HL-60 (cell line): ENCODE measurements around the gene HOXB8.

Experiments used
- DNase-seq, 2 experiments: peaks; one replicate each; pipeline ENCODE4 v3.0.0-alpha.2; 2010 to 2020; ENCODE audit warnings: low read depth in 1 of 2, low spot score in 1 of 2
- H3K27ac ChIP-seq: fragments of 250-450 bp; sonication (Bioruptor Pico); replicated peaks from 2 replicates; pipeline ENCODE4 v1.5.1; 2020; ENCODE audit warnings: mild to moderate bottlenecking, moderate library complexity
- H3K27me3 ChIP-seq: fragments of 250-450 bp; sonication (Bioruptor Pico); 2 replicates; pipeline ENCODE4 v1.5.1; 2021; ENCODE audit warnings: mild to moderate bottlenecking, moderate library complexity; ENCODE audit not compliant: insufficient read depth, poor library complexity, severe bottlenecking
- H3K4me3 ChIP-seq: replicated peaks from 2 replicates; pipeline ENCODE4 v1.5.1; 2011; ENCODE audit warnings: mild to moderate bottlenecking, control low read depth, low read length; ENCODE audit not compliant: insufficient read depth
- CTCF ChIP-seq: IDR thresholded peaks from one replicate; pipeline ENCODE4 v1.5.1; 2011; ENCODE audit warnings: low read length, control low read depth, inconsistent platforms; ENCODE audit not compliant: insufficient read depth
- GABPA ChIP-seq: IDR thresholded peaks from 2 replicates; pipeline ENCODE4 v1.6.1; 2012; ENCODE audit warnings: low read depth
- POLR2AphosphoS5 ChIP-seq: IDR thresholded peaks from 2 replicates; pipeline ENCODE4 v1.6.1; 2012; ENCODE audit warnings: low read depth
- REST ChIP-seq: IDR thresholded peaks from 2 replicates; pipeline ENCODE4 v1.6.1; 2012; ENCODE audit warnings: low read depth; ENCODE audit not compliant: insufficient replicate concordance
- SPI1 ChIP-seq: IDR thresholded peaks from 2 replicates; pipeline ENCODE4 v1.6.1; 2012; ENCODE audit warnings: low read depth, mild to moderate bottlenecking, borderline replicate concordance

The HOXB8 gene

GRCh38 chr17:48649741-48650140 is 34.6 kb upstream of the HOXB8 start:
- H3K27me3 ChIP-seq: peaks cover 41% of the 10 kb centered on the region
- TF ChIP-seq POLR2AphosphoS5 (no peak), GABPA (no peak), SPI1 (no peak), REST (no peak), CTCF (no peak)
- H3K4me3 ChIP-seq: no peak overlapping the region
- DNase-seq: no peak
- no peak overlapping the region for H3K27ac ChIP-seq

- Histone ChIP-seq H3K27me3 (peaks cover 57% of the 10 kb centered on the region), H3K27ac (no peak overlapping the region), H3K4me3 (no peak overlapping the region)
- DNase-seq: no peak
- no peak for TF ChIP-seq REST
- no peak for TF ChIP-seq GABPA
- no peak for TF ChIP-seq SPI1
- TF ChIP-seq POLR2AphosphoS5: no peak
- no peak for TF ChIP-seq CTCF
These were observed 32.8 kb upstream of the HOXB8 start for GRCh38 chr17:48647963-48648245.

GRCh38 chr17:48647103-48647962 is 32.2 kb upstream of the HOXB8 start:
- no peak overlapping the region for H3K27ac ChIP-seq
- H3K27me3 ChIP-seq: peaks cover 62% of the 10 kb centered on the region
- TF ChIP-seq SPI1: no peak
- DNase-seq: no peak
- peak overlapping the region; percentile 32 for H3K4me3 ChIP-seq

- no peak for DNase-seq
- H3K27me3 ChIP-seq: peaks cover 69% of the 10 kb centered on the region
- H3K27ac ChIP-seq: no peak overlapping the region
These were observed 31.4 kb upstream of the HOXB8 start for GRCh38 chr17:48646183-48647102.

More at GRCh38 chr17:48646183-48647102, 31.4 kb upstream of the HOXB8 start:
- TF ChIP-seq REST (no peak), CTCF (no peak), GABPA (no peak), SPI1 (no peak), POLR2AphosphoS5 (no peak)
- no peak overlapping the region for H3K4me3 ChIP-seq
